Astrocyte of the cerebellum (primary cell): Measurements from ENCODE around the gene GAGE10.

Experiments used
- DNase-seq: peaks from one replicate; pipeline ENCODE4 v3.0.0-alpha.2; 2011; ENCODE audit warnings: low read depth
- H3K4me3 ChIP-seq: 2 replicates; pipeline ENCODE4 v1.5.1; 2011; ENCODE audit warnings: mild to moderate bottlenecking, low read depth, low read length, moderate library complexity
- CTCF ChIP-seq: IDR thresholded peaks from 2 replicates; pipeline ENCODE4 v1.5.1; 2012; ENCODE audit warnings: low read length, low read depth, moderate library complexity, mild to moderate bottlenecking; ENCODE audit errors: missing control alignments
- in situ Hi-C: cut with HindIII; loops from 2 replicates; pipeline ENCODE4 v1.10.0; 2017; ENCODE audit warnings: low sequenced_read_pairs

GAGE10 gene

GRCh38 chrX:49276207-49276606 is 27.2 kb upstream of the GAGE10 start:
- in situ Hi-C loops = no loop called here
- TF ChIP-seq CTCF = no peak
- H3K4me3 ChIP-seq = no peak overlapping the region
- no peak for DNase-seq

GRCh38 chrX:49276671-49277534 is 26.5 kb upstream of the GAGE10 start:
- DNase-seq = no peak
- in situ Hi-C loops = no loop called here
- TF ChIP-seq CTCF = no peak
- no peak overlapping the region for H3K4me3 ChIP-seq

GRCh38 chrX:49277535-49277830 is 26.0 kb upstream of the GAGE10 start:
- in situ Hi-C loops = no loop called here

GRCh38 chrX:49278081-49278480 is 25.4 kb upstream of the GAGE10 start:
- TF ChIP-seq CTCF = no peak
- in situ Hi-C loops = no loop called here
- no peak overlapping the region for H3K4me3 ChIP-seq
- DNase-seq = no peak

More at GRCh38 chrX:49277535-49277830, 26.0 kb upstream of the GAGE10 start:
- DNase-seq = no peak
- TF ChIP-seq CTCF = no peak
- no peak overlapping the region for H3K4me3 ChIP-seq

GRCh38 chrX:49282647-49283011 is 20.8 kb upstream of the GAGE10 start:
- in situ Hi-C loops = no loop called here
- H3K4me3 ChIP-seq = no peak overlapping the region
- DNase-seq = no peak

DNA sequence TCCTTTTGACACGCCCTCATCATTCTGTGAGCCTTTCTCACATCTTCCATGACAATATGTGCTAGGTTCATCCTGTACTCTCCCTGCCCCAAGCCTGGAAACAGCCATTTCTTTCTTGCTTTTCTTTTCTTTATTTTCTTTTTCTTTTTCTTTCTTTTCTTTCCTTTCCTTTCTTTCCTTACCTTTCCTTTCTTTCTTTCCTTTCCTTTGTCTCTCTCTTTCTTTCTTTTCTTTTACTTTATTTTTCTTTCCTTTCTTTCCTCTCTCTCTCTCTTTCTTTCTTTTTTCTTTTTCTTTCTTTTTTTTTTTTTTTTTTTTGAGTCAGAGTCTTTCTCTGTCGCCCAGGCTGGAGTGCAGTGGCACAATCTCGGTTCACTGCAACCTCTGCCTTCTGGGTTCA is 19.2 kb upstream of the GAGE10 start:
- in situ Hi-C loops = no loop called here
- no peak overlapping the region for H3K4me3 ChIP-seq
- no peak for TF ChIP-seq CTCF
- no peak for DNase-seq

More at GRCh38 chrX:49282647-49283011, 20.8 kb upstream of the GAGE10 start:
- TF ChIP-seq CTCF = peak; percentile 34
